Activated naive CD4-positive, alpha-beta T cell treated with anti-CD3 and anti-CD28 coated beads for 36 hours (primary cell): Measurements from ENCODE around the gene ZNF541. TPM values are rescaled to one million over a fixed set of nuclear protein-coding genes. Genes with fewer than 3 reads are reported as not detected.
"Not testable (repeated sequence)": the region's sequence is repeated elsewhere in the genome, so short reads cannot be mapped to it uniquely, and the experiment has no call there.

Experiments
- CTCF ChIA-PET: fragments of 350-600 bp; sonication (Branson Sonifier 250); formaldehyde crosslinking; loops from one replicate; lab custom pipeline; 2021; ENCODE audit warnings: antibody characterized with exemption; lab: Charles Lee
- DNase-seq: peaks from one replicate; pipeline ENCODE4 v3.0.0-alpha.2; 2020
- H3K27ac Mint-ChIP-seq: one replicate; pipeline ENCODE4 v1.8.0; 2021; ENCODE audit warnings: mild to moderate bottlenecking, mixed read lengths
- H3K27me3 Mint-ChIP-seq: one replicate; pipeline ENCODE4 v1.8.0; 2021; ENCODE audit warnings: low read depth, mixed read lengths
- H3K36me3 Mint-ChIP-seq: one replicate; pipeline ENCODE4 v1.8.0; 2021; ENCODE audit warnings: low read depth, mixed read lengths
- H3K4me1 Mint-ChIP-seq: one replicate; pipeline ENCODE4 v1.8.0; 2021; ENCODE audit warnings: low read depth, mixed read lengths
- H3K4me3 Mint-ChIP-seq: one replicate; pipeline ENCODE4 v1.8.0; 2021; ENCODE audit warnings: mild to moderate bottlenecking, moderate library complexity, mixed read lengths
- H3K9me3 Mint-ChIP-seq: one replicate; pipeline ENCODE4 v1.8.0; 2021; ENCODE audit warnings: mixed read lengths
- intact Hi-C: fragments of 100-400 bp; cut with micrococcal nuclease; formaldehyde crosslinking; loops from one replicate; pipeline ENCODE4 v1.15.1; 2023
- total RNA-seq, 2 experiments: library from RNA; stranded (reverse); gene quantifications; one replicate each; pipeline ENCODE4 v1.2.3, GENCODE V29; 2021

Gene ZNF541
- total RNA-seq, 2 experiments from 2014 or later, result 0.33 to 0.44 TPM

DNA sequence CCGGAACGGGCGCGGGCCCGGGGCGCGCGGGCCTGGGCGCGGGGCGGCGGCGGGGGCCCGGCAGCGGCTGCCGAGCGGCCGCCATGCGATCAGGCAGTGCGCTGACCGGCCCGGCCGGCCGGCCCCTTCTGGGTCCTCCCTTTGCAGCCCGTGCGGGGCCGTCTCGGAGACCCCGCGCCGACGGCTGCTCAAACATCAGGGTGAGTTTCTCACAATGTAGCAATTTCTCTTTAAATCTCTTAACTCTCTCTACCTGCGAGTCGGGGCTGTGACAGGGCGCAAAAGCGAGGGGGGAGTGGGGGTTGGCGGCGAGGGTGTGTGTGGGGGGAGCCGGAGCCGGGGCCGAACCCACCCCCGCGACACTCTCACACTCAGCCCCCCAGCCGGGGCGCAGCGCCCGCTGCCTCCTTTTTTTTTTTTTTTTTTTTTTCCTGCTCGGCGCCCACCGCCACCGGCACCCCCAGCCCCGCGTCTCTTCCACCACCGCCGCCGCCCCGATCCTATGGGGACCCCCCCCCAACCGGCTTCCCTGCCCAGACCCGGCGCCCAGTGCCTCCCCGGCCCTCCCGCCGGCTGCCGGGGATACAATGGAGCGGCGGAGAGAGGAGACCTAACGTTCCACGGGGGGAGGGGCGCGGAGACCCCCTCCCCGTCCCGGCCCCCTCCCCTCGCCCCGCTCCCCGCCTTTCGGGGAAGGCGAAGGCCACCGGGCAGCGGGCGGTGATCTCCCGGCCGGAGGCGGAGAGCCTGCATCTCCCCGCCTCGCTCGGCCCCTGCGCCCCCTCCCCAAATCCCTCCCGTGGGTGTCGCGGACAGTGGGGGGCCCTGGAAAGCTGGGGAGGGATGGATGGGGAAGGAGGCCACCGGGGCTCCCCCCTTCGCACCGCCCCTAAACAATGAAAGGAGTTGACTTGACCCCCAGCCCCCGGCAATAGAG, 36.3 kb upstream of the ZNF541 start, which contains the start of gene BICRA:
Gene BICRA, plus strand, starts transcription at position 166 of the 937 bp plus-strand sequence. CDS start 64,441 bp downstream, outside the sequence.
- Mint-ChIP-seq H3K27me3 (no peaks in the 10 kb centered on the region), H3K27ac (peak within 1 kb of the TSS; percentile 89), H3K9me3 (no peaks in the 10 kb centered on the region), H3K4me1 (peaks cover 26% of the 10 kb centered on the region), H3K4me3 (peak within 1 kb of the TSS; percentile 87), H3K36me3 (no peaks in the 10 kb centered on the region)
- CTCF ChIA-PET, result no interaction called here
- peak; percentile 75 for DNase-seq
- intact Hi-C loops, result loop anchor here (1.0 to 10.0 kb wide), 5 partner anchors 9 to 716 kb away; partner anchors contain the start of genes CCDC9, EMP3, NAPA and SELENOW

DNA sequence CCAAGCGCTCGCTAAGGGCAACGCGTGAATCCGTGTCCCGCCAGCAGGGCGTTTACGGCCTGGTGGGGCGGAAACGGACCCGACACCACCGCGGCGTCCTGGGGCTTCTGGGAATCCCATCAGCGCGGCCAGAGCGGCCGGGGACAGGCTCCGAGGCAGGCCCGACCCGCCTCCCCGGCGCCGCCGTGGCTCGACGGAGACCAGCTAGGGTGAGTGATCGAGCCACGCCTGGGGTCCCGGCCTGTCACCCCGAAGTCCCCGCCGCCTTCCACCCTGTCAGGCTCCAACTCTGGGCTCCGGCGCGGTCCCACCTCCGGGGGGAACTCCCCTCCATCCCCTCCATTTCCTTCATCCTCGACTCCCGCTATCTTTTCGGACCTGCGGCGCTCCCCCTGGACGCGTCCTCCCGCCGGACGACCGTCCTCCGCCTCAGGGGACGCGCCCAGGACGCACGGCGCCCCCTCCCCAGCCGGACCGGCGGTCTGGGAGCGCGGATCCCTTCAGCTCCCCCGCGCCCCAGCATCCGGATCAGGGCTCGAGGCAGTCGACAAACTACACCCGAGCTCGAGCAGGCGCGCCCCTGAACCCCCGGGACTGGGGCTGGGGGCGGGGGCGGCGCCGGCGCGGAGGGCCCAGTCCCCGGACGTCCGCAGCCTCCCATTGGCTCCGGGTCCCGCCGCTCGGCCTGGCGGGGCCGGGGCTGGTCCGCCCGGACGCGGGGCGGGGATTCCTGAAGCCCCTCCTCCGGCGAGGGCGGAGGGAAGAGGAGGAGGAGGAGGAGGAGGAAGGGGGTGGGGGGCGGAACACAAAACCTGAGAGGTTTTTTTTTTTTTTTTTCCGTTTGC, 35.3 kb upstream of the ZNF541 start:
- Mint-ChIP-seq H3K36me3 (no peaks in the 10 kb centered on the region), H3K4me3 (peak overlapping the region; percentile 81), H3K27ac (peak overlapping the region; percentile 72), H3K9me3 (no peaks in the 10 kb centered on the region), H3K4me1 (peaks cover 21% of the 10 kb centered on the region), H3K27me3 (no peaks in the 10 kb centered on the region)
- peak; percentile 96 for DNase-seq
- CTCF ChIA-PET, result interaction anchor here (0.6 to 0.7 kb wide), 2 partner anchors 79 to 180 kb away, joined by 4 to 6 read pairs; no protein-coding TSS in a partner anchor
- intact Hi-C loops, result loop anchor here (1.0 to 10.0 kb wide), 5 partner anchors 8 to 717 kb away; partner anchors contain the start of genes CCDC9, EMP3, NAPA and SELENOW

DNA sequence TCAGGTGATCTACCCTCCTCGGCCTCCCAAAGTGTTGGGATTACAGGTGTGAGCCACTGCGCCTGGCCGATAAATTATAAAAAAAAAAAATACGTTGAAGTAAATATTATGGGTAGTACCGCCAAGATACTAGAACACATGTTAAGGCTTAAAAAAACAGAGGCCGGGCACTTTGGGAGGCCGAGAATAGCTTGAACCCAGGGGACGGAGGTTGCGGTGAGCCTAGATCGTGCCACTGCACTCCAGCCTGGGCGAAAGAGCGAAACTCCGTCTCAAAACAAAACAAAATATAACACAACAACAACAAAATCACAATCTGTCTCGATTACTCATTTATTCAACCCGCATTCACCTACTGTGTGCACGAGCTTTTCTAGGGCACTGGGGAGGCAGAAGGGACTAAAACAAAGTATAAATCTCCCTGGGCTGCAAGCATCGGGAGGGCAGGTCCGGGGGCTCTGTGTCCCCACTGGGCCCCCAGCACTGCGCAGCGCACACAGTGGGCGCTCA, 34.7 kb upstream of the ZNF541 start:
- Mint-ChIP-seq H3K27ac (no peak overlapping the region), H3K27me3 (no peaks in the 10 kb centered on the region), H3K4me3 (peak overlapping the region; percentile 81), H3K36me3 (no peaks in the 10 kb centered on the region), H3K9me3 (no peaks in the 10 kb centered on the region), H3K4me1 (peaks cover 20% of the 10 kb centered on the region)
- intact Hi-C loops, result loop anchor here (1.0 to 10.0 kb wide), 5 partner anchors 7 to 717 kb away; partner anchors contain the start of genes CCDC9, EMP3, NAPA and SELENOW
- DNase-seq, result no peak
- CTCF ChIA-PET, result interaction anchor here (0.6 to 0.7 kb wide), 2 partner anchors 78 to 181 kb away, joined by 4 to 6 read pairs; no protein-coding TSS in a partner anchor

DNA sequence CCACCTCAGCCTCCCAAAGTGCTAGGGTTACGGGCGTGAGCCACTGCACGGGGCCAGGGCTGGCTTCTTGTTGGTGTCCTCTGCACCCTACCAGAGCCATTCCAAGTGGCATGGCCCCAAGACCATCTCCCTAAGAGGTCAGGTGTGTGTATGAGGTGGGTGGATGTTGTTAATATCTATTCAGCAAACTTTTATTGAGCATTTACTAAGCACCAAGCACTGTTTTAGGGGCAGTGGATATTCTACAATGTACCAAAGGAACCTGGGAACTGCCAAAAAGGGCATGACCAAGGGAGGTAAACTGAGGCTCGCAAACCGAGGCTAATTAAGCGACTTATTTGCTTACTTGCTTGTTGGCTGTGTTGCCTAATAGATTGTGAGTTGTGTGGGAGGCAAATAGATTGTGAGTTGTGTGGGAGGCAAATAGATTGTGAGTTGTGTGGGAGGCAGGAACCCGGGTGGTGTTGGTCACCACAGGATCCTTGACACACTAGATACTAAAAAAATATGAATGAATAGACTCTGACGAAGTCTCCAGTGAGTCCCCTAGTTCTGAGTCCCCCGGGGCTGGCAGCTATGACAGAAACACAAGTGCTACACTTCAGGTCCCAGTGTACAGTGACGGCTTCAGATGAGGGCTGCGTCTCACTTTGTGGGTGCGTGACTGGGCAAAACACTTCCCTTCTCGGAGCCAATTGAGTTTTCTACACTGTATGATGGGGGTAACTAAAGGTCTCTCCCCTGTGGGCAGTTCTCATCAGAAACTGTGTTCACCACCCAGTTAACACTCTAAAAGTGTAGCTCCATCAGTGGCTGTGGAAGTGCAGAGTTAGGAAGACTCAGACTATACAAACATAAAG, 31.0 kb upstream of the ZNF541 start:
- peaks cover 14% of the 10 kb centered on the region for H3K4me1 Mint-ChIP-seq
- intact Hi-C loops, result loop anchor here (5.0 to 10.0 kb wide), 3 partner anchors 171 to 721 kb away; partner anchors contain the start of genes CARD8, EMP3 and SELENOW
- H3K27me3 Mint-ChIP-seq, result no peaks in the 10 kb centered on the region
- no peaks in the 10 kb centered on the region for H3K36me3 Mint-ChIP-seq
- H3K9me3 Mint-ChIP-seq, result no peaks in the 10 kb centered on the region
- no peak for DNase-seq
- no peak overlapping the region for H3K27ac Mint-ChIP-seq
- no peak overlapping the region for H3K4me3 Mint-ChIP-seq
- CTCF ChIA-PET, result interaction anchor here (0.6 kb wide), 1 partner anchor 125 kb away, joined by 4 read pairs; no protein-coding TSS in a partner anchor

DNA sequence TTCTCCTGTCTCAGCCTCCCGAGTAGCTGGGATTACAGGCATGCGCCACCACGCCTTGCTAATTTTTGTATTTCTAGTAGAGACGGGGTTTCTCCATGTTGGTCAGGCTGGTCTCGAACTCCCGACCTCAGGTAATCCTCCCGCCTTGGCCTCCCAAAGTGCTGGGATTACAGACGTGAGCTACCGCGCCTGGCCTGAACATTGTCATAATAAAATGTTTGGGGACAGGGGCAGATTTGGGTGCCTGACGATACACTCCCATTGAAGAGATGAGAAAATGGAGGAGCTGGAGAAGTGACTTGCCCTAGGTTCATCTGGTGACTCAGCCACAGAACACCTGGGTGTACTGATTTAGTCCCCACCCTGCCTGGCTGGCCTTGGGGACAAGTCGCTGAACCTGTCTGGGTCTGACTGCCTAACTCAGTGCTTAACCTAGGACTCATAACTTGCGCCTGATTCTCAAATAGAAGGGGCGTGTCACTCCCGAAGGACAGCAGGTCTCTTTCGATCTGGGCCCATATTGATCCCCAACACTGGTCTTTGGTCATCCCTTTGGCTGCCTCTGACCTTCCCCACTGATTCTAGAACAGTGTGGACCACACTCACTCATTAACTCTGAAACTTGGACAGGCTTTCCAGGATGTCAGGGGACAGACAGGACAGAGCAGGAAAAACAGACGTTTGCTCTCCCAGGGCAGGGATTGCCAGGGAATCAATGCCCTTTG, 28.4 kb upstream of the ZNF541 start:
- Mint-ChIP-seq H3K4me1 (peaks cover 17% of the 10 kb centered on the region), H3K36me3 (no peaks in the 10 kb centered on the region), H3K27ac (peak overlapping the region; percentile 87), H3K4me3 (peak overlapping the region; percentile 85), H3K9me3 (no peaks in the 10 kb centered on the region), H3K27me3 (no peaks in the 10 kb centered on the region)
- intact Hi-C loops, result loop anchor here (2.0 to 10.0 kb wide), 4 partner anchors 173 to 723 kb away; partner anchors contain the start of genes CARD8, EMP3 and SELENOW
- CTCF ChIA-PET, result interaction anchor here (1.2 to 1.4 kb wide), 2 partner anchors 105 to 174 kb away, joined by 3 to 4 read pairs; no protein-coding TSS in a partner anchor
- peak; percentile 45 for DNase-seq

DNA sequence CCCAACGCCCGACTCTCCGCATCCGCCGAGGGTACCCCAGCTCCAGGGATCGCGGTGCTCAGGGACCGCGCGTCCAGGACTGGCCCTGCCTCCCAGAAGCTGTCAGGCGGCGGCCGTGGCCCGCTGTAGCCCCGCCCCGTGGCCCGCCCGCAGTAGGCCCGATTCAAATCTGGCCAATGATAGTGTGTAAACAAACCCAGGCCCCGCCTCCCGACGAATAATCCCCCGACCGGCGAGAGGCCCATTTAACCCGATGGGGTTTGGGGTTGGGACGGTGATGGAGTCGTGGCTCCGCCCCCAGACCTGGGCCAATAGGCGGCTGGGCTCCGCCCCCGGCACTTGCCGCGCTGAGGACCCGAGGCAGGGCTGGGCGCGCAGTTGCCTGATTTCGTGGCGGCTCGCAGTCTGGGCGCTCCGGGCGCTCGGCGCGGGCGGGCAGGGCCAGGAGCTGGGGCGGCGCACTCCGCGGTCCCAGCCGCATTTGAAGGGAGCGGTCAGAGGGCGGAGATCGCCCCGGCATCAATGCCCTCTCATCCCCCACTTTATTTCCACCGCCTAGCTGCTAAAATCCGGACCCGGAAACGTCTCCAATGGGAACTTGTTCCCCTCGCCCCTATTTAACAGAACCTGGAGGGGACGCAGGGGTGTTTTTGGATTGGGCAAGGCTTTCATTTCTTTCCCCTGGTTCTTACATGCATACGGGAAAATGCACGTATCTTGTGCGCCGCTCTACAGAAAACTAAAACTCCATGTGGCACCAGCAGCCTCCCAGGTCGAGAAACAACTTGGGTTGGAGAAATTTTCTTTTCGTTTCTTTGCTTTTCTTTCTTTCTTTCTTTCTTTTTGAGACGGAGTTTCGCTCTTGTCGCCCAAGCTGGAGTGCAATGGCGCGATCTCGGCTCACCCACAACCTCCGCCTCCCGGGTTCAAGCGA, 27.6 kb upstream of the ZNF541 start:
- CTCF ChIA-PET, result interaction anchor here (1.0 to 1.5 kb wide), 3 partner anchors 26 to 251 kb away, joined by 3 to 4 read pairs (median 3); partner anchors contain the start of gene DHX34
- H3K36me3 Mint-ChIP-seq, result no peaks in the 10 kb centered on the region
- no peaks in the 10 kb centered on the region for H3K27me3 Mint-ChIP-seq
- peaks cover 17% of the 10 kb centered on the region for H3K4me1 Mint-ChIP-seq
- peak overlapping the region; percentile 85 for H3K4me3 Mint-ChIP-seq
- peak; percentile 100 for DNase-seq
- intact Hi-C loops, result loop anchor here (1.0 to 10.0 kb wide), 6 partner anchors 8 to 724 kb away; partner anchors contain the start of genes CARD8, EMP3, NAPA and SELENOW
- H3K9me3 Mint-ChIP-seq, result no peaks in the 10 kb centered on the region
- peak overlapping the region; percentile 88 for H3K27ac Mint-ChIP-seq

DNA sequence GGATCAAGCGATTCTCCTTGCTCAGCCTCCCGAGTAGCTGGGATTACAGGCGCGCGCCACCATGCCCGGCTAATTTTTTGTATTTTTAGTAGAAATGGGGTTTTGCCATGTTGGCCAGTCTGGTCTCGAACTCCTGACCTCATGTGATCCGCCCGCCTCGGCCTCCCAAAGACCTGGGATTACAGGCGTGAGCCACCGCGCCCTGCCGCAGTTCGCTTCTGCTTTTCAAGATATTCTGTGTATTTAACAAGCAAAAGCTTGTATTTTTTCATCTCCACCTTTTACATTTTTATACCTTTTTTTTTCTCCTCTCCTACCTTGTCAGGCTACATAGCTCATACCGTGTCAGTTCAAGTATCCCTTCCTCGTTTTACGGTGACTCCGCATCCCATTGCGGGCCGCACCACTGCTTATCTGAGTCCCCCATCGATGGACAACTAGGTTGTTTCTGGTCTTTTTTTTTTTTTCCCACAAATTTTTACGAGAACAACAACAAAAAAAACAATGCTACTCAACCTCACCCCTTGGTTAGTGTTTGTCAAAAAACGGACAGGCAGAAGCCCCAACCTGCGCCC, 26.8 kb upstream of the ZNF541 start:
- Mint-ChIP-seq H3K4me3 (peak overlapping the region; percentile 85), H3K27ac (peak overlapping the region; percentile 88), H3K4me1 (peaks cover 17% of the 10 kb centered on the region)
- not testable (repeated sequence) for H3K36me3 Mint-ChIP-seq, DNase-seq, H3K27me3 Mint-ChIP-seq, H3K9me3 Mint-ChIP-seq
- intact Hi-C loops, result loop anchor here (1.0 to 10.0 kb wide), 6 partner anchors 9 to 725 kb away; partner anchors contain the start of genes CARD8, EMP3, NAPA and SELENOW
- CTCF ChIA-PET, result interaction anchor here (0.6 to 1.5 kb wide), 4 partner anchors 26 to 250 kb away, joined by 3 to 4 read pairs (median 4); partner anchors contain the start of gene DHX34

DNA sequence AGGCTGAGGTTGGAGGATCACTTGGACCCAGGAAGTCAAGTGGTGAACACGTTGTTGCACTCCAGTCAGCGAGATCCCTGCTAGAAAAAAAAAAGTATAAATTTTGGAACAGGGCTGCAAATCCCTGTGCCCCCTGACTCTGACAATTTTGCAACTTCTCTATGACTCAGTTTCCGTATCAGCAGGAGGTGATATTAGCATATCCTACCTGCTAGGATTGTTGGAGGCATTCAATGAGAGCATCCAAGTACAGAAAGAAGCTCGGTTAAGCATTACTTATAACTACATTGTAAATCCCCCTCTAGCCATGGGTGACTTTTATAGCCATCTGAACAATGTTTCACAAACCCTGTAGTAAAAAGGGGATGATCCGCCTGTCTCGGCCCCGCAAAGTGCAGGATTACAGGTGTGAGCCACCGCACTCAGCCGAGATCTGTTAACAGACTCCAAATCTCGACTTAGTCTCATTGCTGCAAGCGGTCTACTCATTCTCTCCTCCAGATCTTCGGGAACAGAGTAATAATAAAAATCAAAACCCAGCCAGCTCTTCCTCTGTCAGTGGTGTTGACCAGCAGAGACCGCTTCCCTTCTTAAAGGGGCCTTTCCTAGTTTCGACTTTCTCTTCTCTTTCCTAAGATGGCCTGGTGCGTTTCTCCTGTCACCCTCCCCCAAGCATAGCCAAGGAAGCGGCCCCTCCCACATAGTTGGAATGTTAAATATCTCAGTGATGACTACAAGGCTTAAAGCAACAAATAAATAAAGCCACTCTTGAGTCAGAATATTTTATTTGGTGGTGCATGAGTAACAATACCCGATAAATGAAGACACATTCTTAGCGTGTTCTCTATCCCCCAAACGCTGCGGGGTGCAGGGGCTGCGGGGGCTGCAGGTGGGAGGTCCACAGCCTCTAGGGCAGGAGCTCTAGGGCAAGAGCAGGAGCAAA, 25.7 kb upstream of the ZNF541 start:
- H3K4me1 Mint-ChIP-seq, result peaks cover 17% of the 10 kb centered on the region
- H3K27ac Mint-ChIP-seq, result no peak overlapping the region
- H3K9me3 Mint-ChIP-seq, result no peaks in the 10 kb centered on the region
- peak overlapping the region; percentile 85 for H3K4me3 Mint-ChIP-seq
- H3K36me3 Mint-ChIP-seq, result no peaks in the 10 kb centered on the region
- CTCF ChIA-PET, result interaction anchor here (0.5 to 1.5 kb wide), 4 partner anchors 13 to 115 kb away, joined by 3 to 4 read pairs (median 3); partner anchors contain the start of gene KPTN
- no peak for DNase-seq
- intact Hi-C loops, result no loop called here
- no peaks in the 10 kb centered on the region for H3K27me3 Mint-ChIP-seq
